Measurements from ENCODE around the gene COQ7.

The COQ7 gene

DNA sequence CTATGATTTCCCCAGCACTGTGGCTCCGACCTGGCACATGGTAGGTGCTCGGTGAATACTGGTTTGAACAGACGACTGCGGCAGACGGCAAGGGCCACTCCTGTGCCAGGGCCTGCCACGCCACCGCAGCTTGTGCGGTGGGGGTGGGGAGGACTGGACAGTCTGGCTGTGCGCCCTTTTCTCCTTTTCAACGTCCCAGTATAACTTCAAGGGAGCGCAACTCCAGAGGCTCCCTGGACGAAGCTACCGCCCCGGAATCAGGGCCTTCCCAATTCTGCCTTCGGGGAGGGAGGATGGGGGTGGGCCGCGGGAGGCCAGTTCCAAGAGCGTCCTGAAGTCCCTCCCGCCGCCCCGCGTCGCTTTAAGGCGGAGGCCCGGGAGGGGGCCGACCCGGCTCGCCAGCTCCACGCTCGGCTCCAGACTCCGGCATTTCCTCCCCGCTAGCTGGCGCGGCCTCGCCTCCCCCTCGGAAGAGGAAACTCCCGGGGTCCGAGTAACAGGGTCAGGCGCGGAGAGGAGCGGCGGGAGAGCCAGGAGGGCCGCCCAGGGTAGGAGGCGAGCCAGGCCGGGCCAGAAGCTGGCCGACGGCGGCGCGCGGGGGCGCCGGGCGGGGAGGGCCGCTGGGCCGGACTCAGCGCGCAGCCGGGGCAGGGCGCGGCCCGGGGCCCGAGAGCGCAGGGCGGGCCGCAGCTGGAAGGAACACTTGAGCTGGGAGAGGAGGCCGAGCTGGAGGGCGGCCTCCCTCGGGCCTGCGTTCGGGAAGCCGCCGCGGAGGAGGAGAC lies 46.4 kb downstream of the COQ7 start, which contains the start of gene ITPRIPL2:
Gene ITPRIPL2, plus strand, starts transcription at position 388 of the 782 bp plus-strand sequence. CDS start 498 bp downstream, outside the sequence.
- no peak for DNase-seq

DNA sequence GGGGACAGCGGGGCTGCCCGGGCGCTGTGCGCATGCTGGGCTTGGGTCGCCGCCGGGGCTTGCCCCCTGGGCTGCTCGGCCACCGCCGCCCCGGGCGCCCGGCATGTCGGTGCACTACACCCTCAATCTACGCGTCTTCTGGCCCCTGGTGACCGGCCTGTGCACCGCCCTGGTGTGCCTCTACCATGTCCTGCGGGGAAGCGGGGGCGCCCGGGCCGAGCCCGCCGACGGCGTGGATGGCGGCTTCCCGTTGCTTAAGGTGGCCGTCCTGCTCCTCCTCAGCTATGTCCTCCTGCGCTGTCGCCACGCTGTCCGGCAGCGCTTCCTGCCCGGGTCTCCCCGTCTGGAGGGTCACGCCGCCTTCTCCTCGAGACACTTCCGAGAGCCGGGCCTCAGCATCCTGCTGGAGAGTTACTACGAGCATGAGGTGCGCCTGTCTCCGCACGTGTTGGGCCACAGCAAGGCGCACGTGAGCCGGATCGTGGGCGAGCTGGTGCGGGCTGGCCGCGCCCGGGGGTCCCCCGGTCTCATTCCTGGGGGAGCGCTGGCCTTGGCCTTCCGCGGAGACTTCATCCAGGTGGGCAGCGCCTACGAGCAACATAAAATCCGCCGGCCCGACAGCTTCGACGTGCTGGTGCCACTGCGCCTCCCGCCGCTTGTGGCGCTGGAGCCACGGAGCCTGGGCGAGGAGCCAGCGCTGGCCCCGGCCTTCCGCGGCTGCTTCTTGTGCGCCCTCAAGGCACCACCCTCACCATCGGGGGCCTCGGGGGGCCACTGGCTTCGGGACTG lies 47.1 kb downstream of the COQ7 start:
- peak in 1 of 2 experiments; percentile 36 for DNase-seq

- peak in 1 of 2 experiments; percentile 36 for DNase-seq
These were observed 48.0 kb downstream of the COQ7 start for GRCh38 chr16:19115148-19116021.

- no peak for DNase-seq
These were observed 49.5 kb downstream of the COQ7 start for GRCh38 chr16:19116711-19117449.

- DNase-seq: no peak
These were observed 51.6 kb downstream of the COQ7 start for GRCh38 chr16:19118938-19119431.

- no peak for DNase-seq
These were observed 52.1 kb downstream of the COQ7 start for GRCh38 chr16:19119564-19119963.

GRCh38 chr16:19123535-19124178 lies 56.2 kb downstream of the COQ7 start:
- no peak for DNase-seq

GRCh38 chr16:19126300-19126699 lies 58.9 kb downstream of the COQ7 start:
- no peak for DNase-seq

- no peak for DNase-seq
These were observed 59.8 kb downstream of the COQ7 start for GRCh38 chr16:19127205-19127604.

- no peak for DNase-seq
These were observed 60.3 kb downstream of the COQ7 start for GRCh38 chr16:19127674-19128131.

DNA sequence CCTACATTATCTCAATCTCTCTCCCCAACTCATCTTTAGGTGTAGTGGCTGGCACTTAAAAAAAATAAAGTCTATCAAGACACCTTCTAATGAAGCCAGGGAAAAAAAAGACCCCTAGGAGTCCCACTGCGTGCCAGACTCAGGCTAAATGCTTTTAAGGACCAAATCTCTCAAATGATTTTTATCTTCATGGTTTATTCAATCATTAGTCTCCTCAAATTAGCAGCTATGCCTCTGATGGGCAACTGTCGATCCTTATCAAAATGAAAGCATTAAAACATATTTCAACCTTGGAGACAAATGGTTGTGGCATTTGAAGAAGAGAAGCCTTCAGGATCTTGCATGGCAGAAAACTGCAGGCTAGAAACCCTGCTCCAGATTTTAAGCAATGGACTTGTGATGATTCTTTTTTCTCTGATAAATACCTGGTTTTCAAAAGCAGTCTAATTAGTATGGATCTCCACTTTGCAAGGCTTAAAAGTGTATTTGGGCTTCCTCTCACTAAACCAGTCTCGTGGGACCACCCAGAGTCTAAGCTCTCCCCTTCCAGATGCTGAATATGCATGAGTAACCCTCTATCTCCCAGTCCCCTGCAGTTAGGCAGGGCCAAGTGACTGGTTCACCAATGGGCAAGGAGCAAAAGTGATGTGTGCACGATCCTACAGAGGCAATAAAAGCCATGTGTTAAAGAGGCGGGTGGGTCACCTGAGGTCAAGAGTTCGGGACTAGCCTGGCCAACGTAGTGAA lies 61.2 kb downstream of the COQ7 start:
- DNase-seq: no peak

Data from NCI-H526 (cell line).